SHP77 (cell line): Measurements from ENCODE around the gene POFUT2.

Source experiments
- DNase-seq, 2 experiments: peaks; one replicate each; lab custom pipeline; 2025; lab: John Stamatoyannopoulos, UW

The POFUT2 gene

DNA sequence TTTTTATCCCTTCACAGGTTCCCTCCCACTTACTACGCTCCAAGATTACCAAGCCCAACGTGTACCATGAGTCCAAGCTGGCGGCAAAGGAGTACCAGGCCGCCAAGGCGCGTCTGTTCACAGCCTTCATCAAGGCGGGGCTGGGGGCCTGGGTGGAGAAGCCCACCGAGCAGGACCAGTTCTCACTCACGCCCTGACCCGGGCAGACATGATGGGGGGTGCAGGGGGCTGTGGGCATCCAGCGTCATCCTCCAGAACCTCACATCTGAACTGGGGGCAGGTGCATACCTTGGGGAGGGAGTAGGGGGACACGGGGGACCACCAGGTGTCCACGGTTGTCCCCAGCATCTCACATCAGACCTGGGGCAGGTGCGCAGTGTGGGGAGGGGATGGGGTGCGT lies 65.7 kb downstream of the POFUT2 start:
- no peak for DNase-seq

DNA sequence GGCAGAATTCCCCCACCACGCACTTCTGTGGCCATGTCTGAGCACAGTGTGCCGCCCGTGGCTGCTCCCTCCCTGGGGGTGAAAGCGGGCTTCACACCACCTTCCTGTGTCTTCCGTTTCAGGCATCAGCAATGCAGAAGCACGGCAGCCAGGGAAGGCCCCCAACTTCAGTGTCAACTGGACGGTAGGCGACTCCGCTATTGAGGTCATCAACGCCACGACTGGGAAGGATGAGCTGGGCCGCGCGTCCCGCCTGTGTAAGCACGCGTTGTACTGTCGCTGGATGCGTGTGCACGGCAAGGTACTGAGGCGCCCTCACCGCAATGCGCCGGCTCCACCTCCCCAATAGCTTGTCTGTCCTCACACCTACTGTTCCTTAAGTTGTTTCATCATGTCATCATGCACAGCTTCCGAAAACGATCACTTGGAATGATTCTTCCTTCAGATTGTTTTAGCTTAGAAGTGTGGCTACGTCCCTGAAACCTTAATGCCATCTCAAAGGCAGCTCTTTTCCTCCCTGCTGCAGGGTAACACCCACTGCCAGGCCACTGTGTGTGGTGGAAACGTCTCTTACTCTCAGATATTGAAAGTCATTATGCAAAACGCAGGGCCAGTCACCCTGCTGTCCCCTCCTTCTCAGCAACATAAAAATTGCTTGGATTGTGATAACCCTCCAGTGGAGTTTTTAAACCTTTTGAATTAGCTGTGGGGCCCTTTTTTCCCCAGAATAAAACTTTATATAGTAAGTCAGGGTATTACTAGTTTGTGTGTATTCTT lies 66.8 kb downstream of the POFUT2 start:
- DNase-seq = no peak

DNA sequence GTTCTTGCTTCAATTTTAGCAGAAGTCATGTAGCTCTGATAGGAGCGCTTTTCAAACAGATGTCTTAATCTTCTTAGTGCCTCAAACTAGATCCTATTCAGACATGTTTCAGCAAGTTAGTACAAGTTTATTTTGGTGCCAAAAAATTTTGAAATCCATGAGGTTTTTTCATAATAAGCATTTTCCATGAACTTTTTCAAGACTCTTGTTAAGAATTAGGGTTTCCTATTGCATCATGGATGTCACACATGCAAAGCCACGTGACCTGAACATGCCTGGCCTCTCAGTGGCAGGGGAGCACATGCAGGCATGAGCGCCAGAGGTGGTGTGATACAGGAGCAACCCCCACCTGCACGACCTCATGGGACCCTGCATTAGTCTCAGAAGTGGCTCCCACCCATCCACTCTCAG lies 67.6 kb downstream of the POFUT2 start:
- no peak for DNase-seq

DNA sequence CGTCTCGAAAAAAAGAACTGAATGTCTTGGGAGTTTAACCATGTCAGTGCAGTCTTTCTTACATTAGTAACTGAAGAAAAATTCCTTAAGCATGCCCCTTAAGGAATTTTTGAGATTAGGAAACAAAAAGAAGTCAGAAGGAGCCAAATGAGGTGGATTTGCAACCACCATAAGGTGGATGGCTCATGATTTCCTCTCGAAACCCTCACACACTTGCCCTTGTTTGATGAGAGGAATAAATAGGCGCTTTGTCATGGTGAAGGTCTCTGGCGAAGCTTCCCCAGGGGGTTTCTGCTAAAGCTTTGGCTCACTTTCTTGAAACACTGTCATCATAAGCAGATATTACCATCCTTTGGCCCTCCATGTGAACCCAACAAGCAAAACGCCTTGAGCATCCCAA lies 68.2 kb downstream of the POFUT2 start:
- no peak for DNase-seq

DNA sequence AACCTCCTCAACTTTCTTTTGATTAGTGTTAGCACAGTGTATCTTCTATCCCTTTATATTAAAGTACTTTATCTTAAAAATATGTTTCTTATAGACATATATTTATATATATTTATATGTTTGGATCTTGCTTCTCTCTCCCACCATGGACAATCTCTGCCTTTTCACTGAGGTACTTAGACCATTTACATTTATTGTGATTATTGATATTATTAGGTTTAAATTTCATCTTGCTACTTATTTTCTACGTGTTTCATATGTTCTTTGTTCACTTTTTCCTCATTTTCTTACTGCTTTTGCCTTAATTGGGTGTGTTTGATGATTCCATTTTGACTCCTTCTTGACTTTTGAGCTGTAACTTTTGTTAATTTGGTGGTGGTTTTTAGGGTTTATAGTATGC lies 70.7 kb downstream of the POFUT2 start:
- DNase-seq = no peak

DNA sequence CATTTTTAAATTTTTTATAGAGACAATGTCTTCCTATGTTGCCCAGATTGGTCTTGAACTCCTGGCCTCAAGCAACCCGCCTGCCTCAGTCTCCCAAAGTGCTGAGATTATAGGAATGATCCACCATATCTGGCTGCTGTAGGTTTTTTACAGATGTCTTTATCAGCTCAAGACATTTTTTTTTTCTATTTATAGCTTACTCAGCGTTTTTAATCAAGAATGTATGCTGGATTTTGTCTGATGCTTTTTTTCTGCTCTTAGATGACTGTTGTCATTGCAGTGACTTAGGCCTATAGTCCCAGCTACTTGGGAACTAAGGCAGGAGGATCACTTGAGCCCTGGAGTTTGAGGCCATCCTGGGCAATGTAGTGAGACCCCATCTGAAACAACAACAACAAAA lies 72.5 kb downstream of the POFUT2 start:
- DNase-seq = no peak
